ENCODE results near the gene HS3ST4.

HS3ST4 gene

GRCh38 chr16:25897702-25898101 lies 205.9 kb downstream of the HS3ST4 start:
- no peak for FAIRE-seq

GRCh38 chr16:25905810-25906209 lies 214.1 kb downstream of the HS3ST4 start:
- FAIRE-seq: no peak

GRCh38 chr16:25910971-25911370 lies 219.2 kb downstream of the HS3ST4 start:
- no peak for FAIRE-seq

GRCh38 chr16:25912321-25912720 lies 220.6 kb downstream of the HS3ST4 start:
- no peak for FAIRE-seq

GRCh38 chr16:25914357-25914962 lies 222.7 kb downstream of the HS3ST4 start:
- FAIRE-seq: no peak

GRCh38 chr16:25916037-25916436 lies 224.3 kb downstream of the HS3ST4 start:
- no peak for FAIRE-seq

GRCh38 chr16:25922438-25922837 lies 230.7 kb downstream of the HS3ST4 start:
- FAIRE-seq: no peak

- FAIRE-seq: no peak
Measured at GRCh38 chr16:25925421-25925820, 233.7 kb downstream of the HS3ST4 start.

GRCh38 chr16:25931473-25932035 lies 239.8 kb downstream of the HS3ST4 start:
- no peak for FAIRE-seq

GRCh38 chr16:25941800-25942499 lies 250.2 kb downstream of the HS3ST4 start:
- no peak for FAIRE-seq

- FAIRE-seq: no peak
Measured at GRCh38 chr16:25950586-25951281, 259.0 kb downstream of the HS3ST4 start.

- FAIRE-seq: no peak
Measured at GRCh38 chr16:25951999-25952398, 260.2 kb downstream of the HS3ST4 start.

GRCh38 chr16:25952983-25953382 lies 261.2 kb downstream of the HS3ST4 start:
- no peak for FAIRE-seq

GRCh38 chr16:25957707-25958106 lies 265.9 kb downstream of the HS3ST4 start:
- FAIRE-seq: no peak

- no peak for FAIRE-seq
Measured at GRCh38 chr16:25959221-25959620, 267.5 kb downstream of the HS3ST4 start.

GRCh38 chr16:25966172-25967097 lies 274.7 kb downstream of the HS3ST4 start:
- FAIRE-seq: no peak

GRCh38 chr16:25977121-25977520 lies 285.4 kb downstream of the HS3ST4 start:
- FAIRE-seq: no peak

- no peak for FAIRE-seq
Measured at GRCh38 chr16:25978218-25978617, 286.5 kb downstream of the HS3ST4 start.

- no peak for FAIRE-seq
Measured at GRCh38 chr16:25988084-25988483, 296.3 kb downstream of the HS3ST4 start.

GRCh38 chr16:25988882-25989281 lies 297.1 kb downstream of the HS3ST4 start:
- no peak for FAIRE-seq

- FAIRE-seq: no peak
Measured at GRCh38 chr16:25996052-25996451, 304.3 kb downstream of the HS3ST4 start.

- no peak for FAIRE-seq
Measured at GRCh38 chr16:26005336-26005735, 313.6 kb downstream of the HS3ST4 start.

- FAIRE-seq: no peak
Measured at GRCh38 chr16:26012376-26012775, 320.6 kb downstream of the HS3ST4 start.

Measured in colon (tissue), 2 donors.